ENCODE results near the gene NUBPL.
"Not testable (repeated sequence)": the region's sequence is repeated elsewhere in the genome, so short reads cannot be mapped to it uniquely, and the experiment has no call there.

NUBPL gene

DNA sequence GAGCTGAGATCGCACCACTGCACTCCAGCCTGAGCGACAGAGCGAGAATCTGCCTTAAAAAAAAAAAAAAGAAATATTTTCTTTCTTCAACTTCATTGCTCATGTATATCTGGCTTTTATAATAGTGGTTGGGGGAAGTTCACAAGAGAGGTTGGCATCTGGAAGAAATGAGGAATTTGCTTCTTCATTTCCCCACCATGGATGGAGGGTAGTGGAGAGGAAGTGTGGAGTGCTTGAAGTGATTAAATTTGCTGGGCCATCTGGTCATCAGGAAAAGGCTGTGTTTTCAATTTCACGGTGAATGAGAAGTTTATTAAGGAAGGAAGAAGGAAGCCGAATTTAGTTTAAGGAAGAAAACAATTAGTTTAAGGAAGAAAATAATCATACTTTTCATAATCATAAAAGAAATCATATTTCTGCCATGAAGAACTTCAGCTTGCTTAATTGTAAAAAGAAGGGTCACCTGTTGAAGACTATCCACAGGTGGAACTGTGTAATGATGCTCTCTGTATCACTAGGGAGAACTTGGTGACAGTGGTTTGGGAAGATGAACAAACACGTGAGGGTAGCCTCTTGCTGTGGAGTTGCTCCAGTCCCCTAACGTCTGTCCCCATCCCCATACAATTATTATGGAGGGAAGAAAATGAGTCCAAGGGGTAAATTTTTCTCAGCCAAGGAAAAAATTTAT, 318.6 kb downstream of the NUBPL start:
- DNase-seq (ENCODE audit: low read depth): no peak

DNA sequence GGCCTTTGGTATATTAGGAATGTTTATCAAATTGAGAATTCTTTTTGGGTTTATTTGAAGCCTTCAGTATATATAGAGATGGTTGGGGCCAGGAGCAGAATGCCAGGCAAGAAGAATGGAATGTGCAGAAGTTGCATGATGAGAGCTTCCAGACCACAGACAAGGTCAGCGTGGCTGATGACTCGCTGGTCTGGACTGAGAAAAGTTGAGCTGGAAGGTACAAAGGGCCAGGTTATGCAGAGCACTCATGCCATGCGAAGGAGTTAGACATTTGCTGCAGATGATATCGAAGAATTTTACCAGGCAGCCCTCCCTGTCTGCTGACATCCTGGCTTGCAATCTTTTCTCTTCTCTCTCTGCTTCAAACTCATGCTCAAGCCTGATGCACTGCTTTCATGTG, 319.7 kb downstream of the NUBPL start:
- DNase-seq (ENCODE audit: low read depth): no peak

GRCh38 chr14:31881531-31882310, 320.5 kb downstream of the NUBPL start:
- DNase-seq (ENCODE audit: low read depth): no peak

GRCh38 chr14:31884238-31884637, 323.0 kb downstream of the NUBPL start:
- no peak for DNase-seq (ENCODE audit: low read depth)

GRCh38 chr14:31884776-31885379, 323.7 kb downstream of the NUBPL start:
- no peak for DNase-seq (ENCODE audit: low read depth)

DNA sequence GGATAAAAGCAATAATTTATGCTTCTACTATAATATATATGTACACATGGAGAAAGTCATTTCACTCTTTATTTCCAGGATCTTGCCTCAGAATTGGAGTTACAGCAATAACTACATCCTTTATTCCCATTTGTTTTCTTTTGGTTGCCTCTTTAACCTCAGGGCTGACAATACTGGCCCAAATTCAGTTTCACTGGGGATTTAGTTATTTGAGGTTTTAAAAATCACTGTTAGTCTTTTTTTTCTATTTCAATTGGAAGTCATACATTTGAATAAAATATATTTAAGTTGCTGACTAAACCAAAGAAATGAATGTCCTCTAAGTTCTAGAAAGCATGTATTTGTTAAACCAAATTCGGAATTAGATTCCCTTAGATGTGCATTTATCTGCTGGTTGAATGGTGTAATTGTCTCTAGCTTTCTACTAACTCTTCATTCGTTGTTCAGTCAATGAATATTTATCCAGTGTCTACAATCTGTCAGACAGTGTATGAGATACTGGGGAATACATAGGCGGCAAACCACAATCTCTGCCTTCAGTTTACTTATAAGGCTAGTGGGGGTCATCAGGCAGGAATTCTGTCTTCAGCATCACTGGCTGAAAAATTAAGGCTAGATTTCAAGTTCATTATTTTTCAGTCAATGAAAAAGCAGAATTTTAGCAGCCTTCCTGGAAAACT, 325.1 kb downstream of the NUBPL start:
- DNase-seq (ENCODE audit: low read depth): no peak

GRCh38 chr14:31887929-31888580, 326.9 kb downstream of the NUBPL start:
- DNase-seq (ENCODE audit: low read depth): no peak

GRCh38 chr14:31889297-31889696, 328.1 kb downstream of the NUBPL start:
- no peak for DNase-seq (ENCODE audit: low read depth)

- DNase-seq (ENCODE audit: low read depth): not testable (repeated sequence)
Measured at GRCh38 chr14:31890202-31890601, 329.0 kb downstream of the NUBPL start.

DNA sequence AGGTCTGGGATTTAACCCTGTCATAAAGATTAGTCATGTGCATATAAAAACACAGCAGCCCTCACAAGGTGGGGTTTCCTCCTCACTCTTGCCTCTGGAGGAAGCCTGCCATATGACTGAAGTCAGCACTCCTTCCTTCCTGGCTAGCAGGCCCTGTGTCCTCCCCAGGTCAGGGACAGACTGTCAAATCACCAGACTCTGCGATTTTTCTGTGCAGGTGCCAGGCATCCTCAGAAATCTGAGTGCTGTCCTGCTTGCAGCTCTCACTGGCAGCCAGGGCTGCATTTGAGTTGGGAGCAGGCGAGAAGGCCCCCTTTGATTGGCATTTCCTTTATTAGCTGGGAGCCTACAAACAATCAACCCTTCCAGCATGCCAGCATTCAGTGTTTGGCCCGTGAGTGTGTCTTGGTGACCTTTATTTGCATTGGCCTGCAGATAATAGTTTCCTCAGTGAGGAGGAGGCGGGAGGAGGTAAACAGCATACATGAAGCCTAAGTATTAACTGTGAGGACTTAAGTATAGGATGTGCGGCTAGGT, 332.1 kb downstream of the NUBPL start:
- no peak for DNase-seq (ENCODE audit: low read depth)

DNA sequence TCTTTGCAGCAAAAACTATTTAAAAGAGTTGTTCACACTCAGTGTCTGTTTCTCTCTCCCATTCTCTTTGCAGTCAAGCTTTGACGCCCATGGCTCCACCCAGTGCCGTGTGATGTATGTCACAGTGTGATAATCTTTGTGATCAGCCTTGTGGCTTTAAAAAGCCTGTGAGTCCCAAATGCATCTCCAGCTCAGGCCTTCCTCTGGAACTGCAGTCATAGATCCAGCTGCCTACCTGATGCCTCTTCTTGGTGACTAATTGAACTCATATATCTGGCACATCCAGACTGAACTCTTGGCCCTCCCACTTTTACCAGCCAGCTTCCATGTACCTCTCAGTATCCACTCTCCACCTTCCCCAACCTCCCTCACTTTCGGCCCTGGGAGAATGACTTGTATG, 333.1 kb downstream of the NUBPL start:
- DNase-seq (ENCODE audit: low read depth): no peak

DNA sequence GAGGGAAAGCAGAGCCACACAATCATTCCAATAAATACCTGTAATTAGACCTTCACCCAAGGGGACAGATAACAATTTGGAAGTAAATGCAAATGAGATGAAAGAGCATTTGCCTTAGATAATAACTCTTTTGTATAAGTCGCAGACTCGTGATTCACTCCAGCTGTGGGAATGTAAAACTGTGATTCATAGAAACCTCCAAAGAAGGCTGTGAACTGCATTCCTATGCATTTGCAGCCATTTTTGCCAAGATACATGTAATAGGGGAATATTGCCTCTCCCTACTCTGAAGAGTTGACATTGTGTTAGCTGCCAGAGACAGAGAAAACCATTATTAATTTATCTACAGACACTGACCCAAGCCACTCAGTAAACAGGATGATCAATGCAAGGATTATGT, 334.0 kb downstream of the NUBPL start:
- no peak for DNase-seq (ENCODE audit: low read depth)

GRCh38 chr14:31895646-31896045, 334.4 kb downstream of the NUBPL start:
- no peak for DNase-seq (ENCODE audit: low read depth)

GRCh38 chr14:31897581-31898186, 336.5 kb downstream of the NUBPL start:
- DNase-seq (ENCODE audit: low read depth): no peak

DNA sequence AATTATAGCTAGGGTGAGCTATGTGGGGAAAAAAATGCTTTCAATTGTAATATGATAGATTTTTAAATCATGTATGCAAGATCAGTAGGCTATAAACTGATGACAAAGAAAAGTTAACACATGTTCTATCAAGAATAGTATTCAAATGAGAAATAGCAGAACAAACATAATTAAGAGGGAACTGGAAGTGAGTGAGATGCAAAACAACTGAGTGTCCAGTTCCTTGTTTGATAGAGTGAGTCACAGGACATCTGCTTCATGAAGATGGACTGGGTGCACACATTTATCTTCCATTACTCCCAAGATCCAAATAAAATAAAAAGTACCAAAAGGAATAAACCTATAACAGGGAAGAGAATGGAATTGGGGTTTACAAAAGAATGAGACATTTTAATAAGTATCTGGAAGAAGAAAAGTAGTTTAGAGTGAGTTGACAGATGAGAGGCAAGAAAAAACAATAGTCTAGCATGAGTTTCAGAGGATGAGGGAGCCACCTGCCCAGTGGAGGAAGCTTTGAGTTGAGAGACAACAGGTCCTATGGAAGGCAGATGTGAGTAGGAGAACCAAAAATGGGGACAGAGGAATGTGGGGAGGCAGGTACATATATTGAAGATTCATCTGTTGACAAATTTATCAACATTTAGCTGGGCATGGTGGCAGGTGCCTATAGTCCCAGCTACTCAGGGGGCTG, 337.8 kb downstream of the NUBPL start:
- no peak for DNase-seq (ENCODE audit: low read depth)

- DNase-seq (ENCODE audit: low read depth): no peak
Measured at GRCh38 chr14:31902002-31902401, 340.8 kb downstream of the NUBPL start.

- no peak for DNase-seq (ENCODE audit: low read depth)
Measured at GRCh38 chr14:31902945-31903646, 341.9 kb downstream of the NUBPL start.

GRCh38 chr14:31909977-31910376, 348.8 kb downstream of the NUBPL start:
- DNase-seq (ENCODE audit: low read depth): no peak
